Neural cell (in vitro differentiated cells): Measurements from ENCODE around the gene SAMD8. TPM values are rescaled to one million over a fixed set of nuclear protein-coding genes. Genes with fewer than 3 reads are reported as not detected.
"Not testable (repeated sequence)": the region's sequence is repeated elsewhere in the genome, so short reads cannot be mapped to it uniquely, and the experiment has no call there.

Experiments
- H2AFZ ChIP-seq: fragments of 200-600, 300-800 bp; sonication (generic), shearing (Covaris generic); 2 replicates; pipeline ENCODE4 v1.6.0; 2014; ENCODE audit warnings: low read depth, mild to moderate bottlenecking, antibody characterized with exemption, low read length, moderate library complexity
- H3F3A ChIP-seq: fragments of 200-600 bp; shearing (Covaris generic); 2 replicates; pipeline ENCODE4 v1.6.1; 2016; ENCODE audit warnings: mild to moderate bottlenecking, moderate library complexity, mixed read lengths, antibody characterized with exemption, low read length; ENCODE audit not compliant: insufficient read depth, poor library complexity, severe bottlenecking
- H3K27ac ChIP-seq: fragments of 200-600, 300-800 bp; sonication (generic), shearing (Covaris generic); 2 replicates; pipeline ENCODE4 v1.5.1; 2014; ENCODE audit warnings: mild to moderate bottlenecking, low read length, moderate library complexity
- H3K27me3 ChIP-seq: fragments of 300-800, 200-600 bp; sonication (generic), shearing (Covaris generic); 2 replicates; pipeline ENCODE4 v1.6.0; 2014; ENCODE audit warnings: mild to moderate bottlenecking, low read depth, low read length, moderate library complexity; ENCODE audit not compliant: insufficient read depth
- H3K36me3 ChIP-seq: fragments of 300-800, 200-600 bp; sonication (generic), shearing (Covaris generic); 2 replicates; pipeline ENCODE4 v1.5.1; 2014; ENCODE audit warnings: mild to moderate bottlenecking, antibody characterized with exemption, low read length, moderate library complexity; ENCODE audit not compliant: insufficient read depth
- H3K4me2 ChIP-seq: fragments of 300-800, 200-600 bp; sonication (generic), shearing (Covaris generic); 2 replicates; pipeline ENCODE4 v1.6.0; 2014; ENCODE audit warnings: mild to moderate bottlenecking, low read length
- H3K4me3 ChIP-seq: fragments of 300-800, 200-600 bp; sonication (generic), shearing (Covaris generic); 2 replicates; pipeline ENCODE4 v1.5.1; 2014; ENCODE audit warnings: mild to moderate bottlenecking, low read length, moderate library complexity
- H3K79me2 ChIP-seq: fragments of 200-600 bp; shearing (Covaris generic); replicated peaks from 2 replicates; pipeline ENCODE4 v1.6.0; 2014; ENCODE audit warnings: mild to moderate bottlenecking, low read length, moderate library complexity; ENCODE audit not compliant: insufficient read depth
- H3K9ac ChIP-seq: fragments of 300-800, 200-600 bp; sonication (generic), shearing (Covaris generic); 2 replicates; pipeline ENCODE4 v1.6.1; 2016; ENCODE audit warnings: mild to moderate bottlenecking, low read length, mixed read lengths
- H3K9me2 ChIP-seq: fragments of 200-600 bp; shearing (Covaris generic); 2 replicates; pipeline ENCODE4 v1.6.1; 2016; ENCODE audit warnings: mild to moderate bottlenecking, low read length, mixed read lengths; ENCODE audit not compliant: insufficient read depth
- H3K9me3 ChIP-seq: fragments of 200-600, 300-800 bp; sonication (generic), shearing (Covaris generic); 2 replicates; pipeline ENCODE4 v1.6.1; 2016; ENCODE audit warnings: mild to moderate bottlenecking, mixed run types, low read length, moderate library complexity, mixed read lengths
- H4K20me1 ChIP-seq: fragments of 200-600 bp; shearing (Covaris generic); 2 replicates; pipeline ENCODE4 v1.6.1; 2016; ENCODE audit warnings: mild to moderate bottlenecking, mixed run types; ENCODE audit not compliant: insufficient read depth
- EP300 ChIP-seq: fragments of 450-650 bp; conservative IDR thresholded peaks from 2 replicates; pipeline ENCODE4 v1.6.1; 2014; ENCODE audit warnings: antibody characterized with exemption, mild to moderate bottlenecking, moderate library complexity; ENCODE audit not compliant: poor library complexity, severe bottlenecking
- EZH2 ChIP-seq: fragments of 200-600, 300-800 bp; shearing (Covaris generic), sonication (generic); IDR thresholded peaks from 2 replicates; pipeline ENCODE4 v1.6.1; 2014; ENCODE audit warnings: antibody characterized with exemption, low read length, borderline replicate concordance, mild to moderate bottlenecking; ENCODE audit not compliant: insufficient read depth, poor library complexity, severe bottlenecking
- MXI1 ChIP-seq: fragments of 450-650 bp; conservative IDR thresholded peaks from 2 replicates; pipeline ENCODE4 v1.6.1; 2014; ENCODE audit warnings: antibody characterized with exemption, mild to moderate bottlenecking; ENCODE audit not compliant: poor library complexity, severe bottlenecking
- POLR2AphosphoS5 ChIP-seq: IDR thresholded peaks from 2 replicates; pipeline ENCODE4 v1.6.1; 2012
- RAD21 ChIP-seq: fragments of 450-650 bp; conservative IDR thresholded peaks from 2 replicates; pipeline ENCODE4 v1.6.1; 2014; ENCODE audit warnings: antibody characterized with exemption, mild to moderate bottlenecking, moderate library complexity
- SMC3 ChIP-seq: fragments of 450-650 bp; conservative IDR thresholded peaks from 2 replicates; pipeline ENCODE4 v1.6.1; 2014; ENCODE audit warnings: antibody characterized with exemption, mild to moderate bottlenecking, moderate library complexity; ENCODE audit not compliant: poor library complexity
- TAF1 ChIP-seq: IDR thresholded peaks from 2 replicates; pipeline ENCODE4 v1.6.1; 2012; ENCODE audit warnings: low read depth
- polyA plus RNA-seq: library from polyadenylated mRNA; depleted of rRNA; stranded (reverse); fragments of >200 nt; gene quantifications from 2 replicates; pipeline ENCODE4 v1.2.3, GENCODE V29; 2014
- TF ChIP-seq, protein P1 (sequence below): fragments of 450-650 bp; IDR thresholded peaks from 2 replicates; pipeline ENCODE4 v1.5.1; 2014; ENCODE audit warnings: antibody characterized with exemption, mild to moderate bottlenecking, moderate library complexity; ENCODE audit not compliant: poor library complexity, severe bottlenecking
- TF ChIP-seq, protein P2 (sequence below): IDR thresholded peaks from 2 replicates; pipeline ENCODE4 v1.6.1; 2012; ENCODE audit warnings: borderline replicate concordance

The SAMD8 gene
- polyA plus RNA-seq, 1 donor from 2014 or later: 32.9 TPM

DNA sequence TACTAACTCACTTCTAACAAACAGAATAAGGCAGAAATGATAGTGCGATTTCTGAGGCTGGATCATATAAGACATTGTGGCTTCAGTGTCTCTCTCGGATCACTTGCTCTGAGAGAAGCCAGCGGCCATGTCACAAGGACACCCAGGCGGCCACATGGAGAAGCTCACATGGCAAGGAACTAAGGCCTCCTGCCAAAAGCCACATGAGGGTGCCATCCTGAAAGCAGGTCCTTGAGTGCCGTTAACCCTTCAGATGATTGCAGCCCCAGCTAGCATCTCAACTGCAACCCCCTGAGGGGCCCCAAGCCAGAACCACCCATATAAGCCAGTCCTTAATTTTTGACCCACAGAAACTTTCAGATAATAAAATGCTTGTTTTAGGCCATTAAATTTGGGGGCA is 92.3 kb downstream of the SAMD8 start:
- no peaks in the 10 kb centered on the region for H3K79me2 ChIP-seq
- H3F3A ChIP-seq: no peaks in the 10 kb centered on the region
- H3K9me3 ChIP-seq: no peaks in the 10 kb centered on the region
- H3K27ac ChIP-seq: no peak overlapping the region
- no peak overlapping the region for H3K9ac ChIP-seq
- no peak for TF ChIP-seq TAF1
- TF ChIP-seq EP300: no peak
- TF ChIP-seq SMC3: no peak
- TF ChIP-seq, protein P1, sequence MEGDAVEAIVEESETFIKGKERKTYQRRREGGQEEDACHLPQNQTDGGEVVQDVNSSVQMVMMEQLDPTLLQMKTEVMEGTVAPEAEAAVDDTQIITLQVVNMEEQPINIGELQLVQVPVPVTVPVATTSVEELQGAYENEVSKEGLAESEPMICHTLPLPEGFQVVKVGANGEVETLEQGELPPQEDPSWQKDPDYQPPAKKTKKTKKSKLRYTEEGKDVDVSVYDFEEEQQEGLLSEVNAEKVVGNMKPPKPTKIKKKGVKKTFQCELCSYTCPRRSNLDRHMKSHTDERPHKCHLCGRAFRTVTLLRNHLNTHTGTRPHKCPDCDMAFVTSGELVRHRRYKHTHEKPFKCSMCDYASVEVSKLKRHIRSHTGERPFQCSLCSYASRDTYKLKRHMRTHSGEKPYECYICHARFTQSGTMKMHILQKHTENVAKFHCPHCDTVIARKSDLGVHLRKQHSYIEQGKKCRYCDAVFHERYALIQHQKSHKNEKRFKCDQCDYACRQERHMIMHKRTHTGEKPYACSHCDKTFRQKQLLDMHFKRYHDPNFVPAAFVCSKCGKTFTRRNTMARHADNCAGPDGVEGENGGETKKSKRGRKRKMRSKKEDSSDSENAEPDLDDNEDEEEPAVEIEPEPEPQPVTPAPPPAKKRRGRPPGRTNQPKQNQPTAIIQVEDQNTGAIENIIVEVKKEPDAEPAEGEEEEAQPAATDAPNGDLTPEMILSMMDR: no peak
- TF ChIP-seq, protein P2, sequence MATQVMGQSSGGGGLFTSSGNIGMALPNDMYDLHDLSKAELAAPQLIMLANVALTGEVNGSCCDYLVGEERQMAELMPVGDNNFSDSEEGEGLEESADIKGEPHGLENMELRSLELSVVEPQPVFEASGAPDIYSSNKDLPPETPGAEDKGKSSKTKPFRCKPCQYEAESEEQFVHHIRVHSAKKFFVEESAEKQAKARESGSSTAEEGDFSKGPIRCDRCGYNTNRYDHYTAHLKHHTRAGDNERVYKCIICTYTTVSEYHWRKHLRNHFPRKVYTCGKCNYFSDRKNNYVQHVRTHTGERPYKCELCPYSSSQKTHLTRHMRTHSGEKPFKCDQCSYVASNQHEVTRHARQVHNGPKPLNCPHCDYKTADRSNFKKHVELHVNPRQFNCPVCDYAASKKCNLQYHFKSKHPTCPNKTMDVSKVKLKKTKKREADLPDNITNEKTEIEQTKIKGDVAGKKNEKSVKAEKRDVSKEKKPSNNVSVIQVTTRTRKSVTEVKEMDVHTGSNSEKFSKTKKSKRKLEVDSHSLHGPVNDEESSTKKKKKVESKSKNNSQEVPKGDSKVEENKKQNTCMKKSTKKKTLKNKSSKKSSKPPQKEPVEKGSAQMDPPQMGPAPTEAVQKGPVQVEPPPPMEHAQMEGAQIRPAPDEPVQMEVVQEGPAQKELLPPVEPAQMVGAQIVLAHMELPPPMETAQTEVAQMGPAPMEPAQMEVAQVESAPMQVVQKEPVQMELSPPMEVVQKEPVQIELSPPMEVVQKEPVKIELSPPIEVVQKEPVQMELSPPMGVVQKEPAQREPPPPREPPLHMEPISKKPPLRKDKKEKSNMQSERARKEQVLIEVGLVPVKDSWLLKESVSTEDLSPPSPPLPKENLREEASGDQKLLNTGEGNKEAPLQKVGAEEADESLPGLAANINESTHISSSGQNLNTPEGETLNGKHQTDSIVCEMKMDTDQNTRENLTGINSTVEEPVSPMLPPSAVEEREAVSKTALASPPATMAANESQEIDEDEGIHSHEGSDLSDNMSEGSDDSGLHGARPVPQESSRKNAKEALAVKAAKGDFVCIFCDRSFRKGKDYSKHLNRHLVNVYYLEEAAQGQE: no peak
- TF ChIP-seq RAD21: no peak
- no peak for TF ChIP-seq EZH2
- TF ChIP-seq POLR2AphosphoS5: no peak
- H4K20me1 ChIP-seq: no peaks in the 10 kb centered on the region
- H3K9me2 ChIP-seq: no peaks in the 10 kb centered on the region
- no peak overlapping the region for H3K4me2 ChIP-seq
- no peak overlapping the region for H2AFZ ChIP-seq
- no peak overlapping the region for H3K4me3 ChIP-seq
- H3K27me3 ChIP-seq: no peaks in the 10 kb centered on the region
- H3K36me3 ChIP-seq: no peaks in the 10 kb centered on the region

DNA sequence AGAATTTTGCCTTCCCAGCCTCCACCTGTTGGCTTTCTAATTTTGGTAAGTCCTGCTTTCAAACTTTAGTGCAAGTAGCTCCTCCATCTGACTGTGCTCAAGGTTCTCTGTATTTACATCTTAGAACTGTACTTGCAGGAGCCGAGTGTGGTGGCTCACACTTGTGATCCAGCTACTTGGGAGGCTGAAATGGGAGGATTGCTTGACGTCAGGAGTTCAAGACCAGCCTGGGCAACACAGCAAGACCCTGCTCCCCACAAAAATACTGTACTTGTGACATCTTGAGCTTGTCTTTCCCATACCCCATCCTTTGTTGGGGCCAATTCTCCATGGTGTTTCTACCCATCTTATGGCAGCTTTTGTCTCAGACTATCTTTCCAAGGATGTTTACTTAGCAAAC is 94.5 kb downstream of the SAMD8 start:
- H3K4me2 ChIP-seq: no peak overlapping the region
- H3K9ac ChIP-seq: no peak overlapping the region
- H3F3A ChIP-seq: no peaks in the 10 kb centered on the region
- no peaks in the 10 kb centered on the region for H3K9me3 ChIP-seq
- no peak overlapping the region for H3K4me3 ChIP-seq
- no peaks in the 10 kb centered on the region for H3K27me3 ChIP-seq
- H3K9me2 ChIP-seq: no peaks in the 10 kb centered on the region
- no peak overlapping the region for H2AFZ ChIP-seq
- H4K20me1 ChIP-seq: no peaks in the 10 kb centered on the region
- H3K79me2 ChIP-seq: no peaks in the 10 kb centered on the region
- TF ChIP-seq, protein P2: no peak
- TF ChIP-seq MXI1: no peak
- TF ChIP-seq POLR2AphosphoS5: no peak
- no peak for TF ChIP-seq EZH2
- TF ChIP-seq, protein P1: no peak
- no peak for TF ChIP-seq EP300
- no peak for TF ChIP-seq SMC3
- TF ChIP-seq TAF1: no peak
- no peak for TF ChIP-seq RAD21
- H3K27ac ChIP-seq: no peak overlapping the region
- no peaks in the 10 kb centered on the region for H3K36me3 ChIP-seq

DNA sequence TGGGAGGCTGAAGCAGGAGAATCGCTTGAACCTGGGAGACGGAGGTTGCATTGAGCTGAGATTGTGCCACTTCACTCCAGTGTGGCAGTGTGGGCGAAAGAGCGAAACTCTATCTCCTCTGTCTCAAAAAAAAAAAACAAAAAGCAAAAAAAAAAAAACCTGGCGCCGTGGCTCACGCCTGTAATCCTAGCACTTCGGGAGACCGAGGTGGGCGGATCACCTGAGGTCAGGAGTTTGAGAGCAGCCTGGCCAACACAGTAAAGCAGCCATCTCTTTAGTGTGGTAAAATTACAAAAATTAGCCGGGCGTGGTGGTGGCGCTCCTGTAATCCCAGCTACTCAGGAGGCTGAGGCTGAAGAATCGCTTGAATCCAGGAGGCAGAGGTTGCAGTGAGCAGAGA is 95.2 kb downstream of the SAMD8 start:
- H4K20me1 ChIP-seq, H3K4me3 ChIP-seq, H2AFZ ChIP-seq, H3K27me3 ChIP-seq, H3K79me2 ChIP-seq, H3K9me3 ChIP-seq, H3K36me3 ChIP-seq, H3K9ac ChIP-seq, H3K4me2 ChIP-seq, H3K9me2 ChIP-seq, H3K27ac ChIP-seq, H3F3A ChIP-seq: not testable (repeated sequence)
